SK-N-SH treated with all-trans-retinoic acid at 6 μM for 48 hours (cell line): ENCODE results near the gene SCAF8.

Experiments used
- ATAC-seq: fragments of 200-7000 bp; cut with Tn5 transposase; 3 replicates; pipeline ENCODE4 v1.9.1; 2020; ENCODE audit warnings: mild to moderate bottlenecking, moderate library complexity
- ARNTL ChIP-seq: fragments of 450-650 bp; formaldehyde crosslinking; IDR thresholded peaks from 2 replicates; pipeline ENCODE4 v1.5.0; 2020; ENCODE audit warnings: low read depth, mild to moderate bottlenecking, moderate library complexity, borderline replicate concordance
- BACH2 ChIP-seq: fragments of 250-450 bp; sonication (Bioruptor Pico); IDR thresholded peaks from 2 replicates; pipeline ENCODE4 v1.9.0; 2021; ENCODE audit warnings: mild to moderate bottlenecking, borderline replicate concordance
- CSDC2 ChIP-seq: fragments of 250-450 bp; sonication (Bioruptor Pico); IDR thresholded peaks from 2 replicates; pipeline ENCODE4 v1.5.0; 2020; ENCODE audit warnings: mild to moderate bottlenecking, moderate library complexity
- GLIS3 ChIP-seq: fragments of 250-450 bp; sonication (Bioruptor Pico); IDR thresholded peaks from 2 replicates; pipeline ENCODE4 v1.5.0; 2020; ENCODE audit warnings: mild to moderate bottlenecking, moderate library complexity
- ISL1 ChIP-seq: fragments of 250-450 bp; sonication (Bioruptor Pico); IDR thresholded peaks from 2 replicates; pipeline ENCODE4 v2.1.2; 2022; ENCODE audit warnings: mild to moderate bottlenecking, moderate library complexity
- OSR1 ChIP-seq: fragments of 250-450 bp; sonication (Bioruptor Pico); IDR thresholded peaks from 2 replicates; pipeline ENCODE4 v1.8.0; 2022; ENCODE audit warnings: moderate library complexity, mild to moderate bottlenecking, inconsistent platforms
- RARB ChIP-seq: fragments of 250-450 bp; sonication (Bioruptor Pico); IDR thresholded peaks from 2 replicates; pipeline ENCODE4 v1.8.0; 2021; ENCODE audit warnings: mild to moderate bottlenecking, moderate library complexity
- TOX ChIP-seq: fragments of 250-450 bp; sonication (Bioruptor Pico); IDR thresholded peaks from 2 replicates; pipeline ENCODE4 v1.8.0; 2021; ENCODE audit warnings: mild to moderate bottlenecking, moderate library complexity, borderline replicate concordance
- ZC3H10 ChIP-seq: fragments of 250-450 bp; sonication (Bioruptor Pico); IDR thresholded peaks from 2 replicates; pipeline ENCODE4 v1.5.1; 2021; ENCODE audit warnings: mild to moderate bottlenecking, moderate library complexity
- ZFP3 ChIP-seq: fragments of 250-450 bp; sonication (Bioruptor Pico); IDR thresholded peaks from 2 replicates; pipeline ENCODE4 v1.5.0; 2020; ENCODE audit warnings: mild to moderate bottlenecking, moderate library complexity
- ZFP30 ChIP-seq: fragments of 450-650 bp; formaldehyde crosslinking; IDR thresholded peaks from 2 replicates; pipeline ENCODE4 v1.5.0; 2022; ENCODE audit warnings: mild to moderate bottlenecking, moderate library complexity
- ZNF565 ChIP-seq: fragments of 450-650 bp; formaldehyde crosslinking; conservative IDR thresholded peaks from 2 replicates; pipeline ENCODE4 v1.5.0; 2020; ENCODE audit warnings: low read depth, mild to moderate bottlenecking, moderate library complexity
- ZNF8 ChIP-seq: fragments of 450-650 bp; formaldehyde crosslinking; IDR thresholded peaks from 2 replicates; pipeline ENCODE4 v1.5.0; 2020; ENCODE audit warnings: mild to moderate bottlenecking, moderate library complexity
- TF ChIP-seq, protein P1 (sequence below): fragments of 250-450 bp; sonication (Bioruptor Pico); IDR thresholded peaks from 2 replicates; pipeline ENCODE4 v1.5.0; 2020; ENCODE audit warnings: mild to moderate bottlenecking, moderate library complexity
- TF ChIP-seq, protein P2 (sequence below): fragments of 250-450 bp; sonication (Bioruptor Pico); IDR thresholded peaks from 2 replicates; pipeline ENCODE4 v1.5.1; 2020; ENCODE audit warnings: low read depth, mild to moderate bottlenecking, moderate library complexity
- TF ChIP-seq, protein P3 (sequence below): fragments of 250-450 bp; sonication (Bioruptor Pico); IDR thresholded peaks from 2 replicates; pipeline ENCODE4 v1.8.0; 2020; ENCODE audit warnings: mild to moderate bottlenecking, moderate library complexity, borderline replicate concordance
- TF ChIP-seq, protein P4 (sequence below): fragments of 250-450 bp; sonication (Bioruptor Pico); IDR thresholded peaks from 2 replicates; pipeline ENCODE4 v1.8.0; 2021; ENCODE audit warnings: low read depth, mild to moderate bottlenecking, moderate library complexity, borderline replicate concordance

Gene SCAF8

DNA sequence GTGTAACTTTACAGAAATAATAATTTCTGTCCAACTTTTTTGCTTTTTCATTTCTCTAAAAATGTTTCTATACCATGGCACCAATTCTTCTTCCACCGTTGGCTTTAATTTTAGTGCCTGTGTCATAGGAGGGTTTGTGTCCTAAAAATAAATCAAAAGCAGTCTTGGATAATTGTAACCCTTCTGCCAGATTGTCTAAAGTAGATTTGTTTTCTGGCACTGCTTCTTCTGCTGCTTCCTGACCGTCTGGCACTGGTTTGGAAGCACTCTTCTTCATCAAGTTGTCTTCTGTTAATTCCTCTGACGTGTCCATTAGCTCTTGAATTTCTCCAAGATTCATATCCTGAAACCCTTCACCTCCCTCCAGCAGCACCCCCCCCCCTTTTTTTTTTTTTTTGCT is 33.1 kb downstream of the SCAF8 start:
- TF ChIP-seq RARB (0 out of 2 replicates have a peak, but pooled peaks have one; percentile 37), TOX (CRISPR knock-in tag) (peak; percentile 64; the same call in 1 of the 2 replicates), ZC3H10 (CRISPR knock-in tag) (peak; percentile 74)
- TF ChIP-seq, protein P1, sequence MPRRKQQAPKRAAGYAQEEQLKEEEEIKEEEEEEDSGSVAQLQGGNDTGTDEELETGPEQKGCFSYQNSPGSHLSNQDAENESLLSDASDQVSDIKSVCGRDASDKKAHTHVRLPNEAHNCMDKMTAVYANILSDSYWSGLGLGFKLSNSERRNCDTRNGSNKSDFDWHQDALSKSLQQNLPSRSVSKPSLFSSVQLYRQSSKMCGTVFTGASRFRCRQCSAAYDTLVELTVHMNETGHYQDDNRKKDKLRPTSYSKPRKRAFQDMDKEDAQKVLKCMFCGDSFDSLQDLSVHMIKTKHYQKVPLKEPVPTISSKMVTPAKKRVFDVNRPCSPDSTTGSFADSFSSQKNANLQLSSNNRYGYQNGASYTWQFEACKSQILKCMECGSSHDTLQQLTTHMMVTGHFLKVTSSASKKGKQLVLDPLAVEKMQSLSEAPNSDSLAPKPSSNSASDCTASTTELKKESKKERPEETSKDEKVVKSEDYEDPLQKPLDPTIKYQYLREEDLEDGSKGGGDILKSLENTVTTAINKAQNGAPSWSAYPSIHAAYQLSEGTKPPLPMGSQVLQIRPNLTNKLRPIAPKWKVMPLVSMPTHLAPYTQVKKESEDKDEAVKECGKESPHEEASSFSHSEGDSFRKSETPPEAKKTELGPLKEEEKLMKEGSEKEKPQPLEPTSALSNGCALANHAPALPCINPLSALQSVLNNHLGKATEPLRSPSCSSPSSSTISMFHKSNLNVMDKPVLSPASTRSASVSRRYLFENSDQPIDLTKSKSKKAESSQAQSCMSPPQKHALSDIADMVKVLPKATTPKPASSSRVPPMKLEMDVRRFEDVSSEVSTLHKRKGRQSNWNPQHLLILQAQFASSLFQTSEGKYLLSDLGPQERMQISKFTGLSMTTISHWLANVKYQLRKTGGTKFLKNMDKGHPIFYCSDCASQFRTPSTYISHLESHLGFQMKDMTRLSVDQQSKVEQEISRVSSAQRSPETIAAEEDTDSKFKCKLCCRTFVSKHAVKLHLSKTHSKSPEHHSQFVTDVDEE (CRISPR knock-in tag) = no peak
- TF ChIP-seq, protein P2, sequence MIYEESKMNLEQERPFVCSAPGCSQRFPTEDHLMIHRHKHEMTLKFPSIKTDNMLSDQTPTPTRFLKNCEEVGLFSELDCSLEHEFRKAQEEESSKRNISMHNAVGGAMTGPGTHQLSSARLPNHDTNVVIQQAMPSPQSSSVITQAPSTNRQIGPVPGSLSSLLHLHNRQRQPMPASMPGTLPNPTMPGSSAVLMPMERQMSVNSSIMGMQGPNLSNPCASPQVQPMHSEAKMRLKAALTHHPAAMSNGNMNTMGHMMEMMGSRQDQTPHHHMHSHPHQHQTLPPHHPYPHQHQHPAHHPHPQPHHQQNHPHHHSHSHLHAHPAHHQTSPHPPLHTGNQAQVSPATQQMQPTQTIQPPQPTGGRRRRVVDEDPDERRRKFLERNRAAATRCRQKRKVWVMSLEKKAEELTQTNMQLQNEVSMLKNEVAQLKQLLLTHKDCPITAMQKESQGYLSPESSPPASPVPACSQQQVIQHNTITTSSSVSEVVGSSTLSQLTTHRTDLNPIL = no peak
- peak; percentile 81 for ATAC-seq

DNA sequence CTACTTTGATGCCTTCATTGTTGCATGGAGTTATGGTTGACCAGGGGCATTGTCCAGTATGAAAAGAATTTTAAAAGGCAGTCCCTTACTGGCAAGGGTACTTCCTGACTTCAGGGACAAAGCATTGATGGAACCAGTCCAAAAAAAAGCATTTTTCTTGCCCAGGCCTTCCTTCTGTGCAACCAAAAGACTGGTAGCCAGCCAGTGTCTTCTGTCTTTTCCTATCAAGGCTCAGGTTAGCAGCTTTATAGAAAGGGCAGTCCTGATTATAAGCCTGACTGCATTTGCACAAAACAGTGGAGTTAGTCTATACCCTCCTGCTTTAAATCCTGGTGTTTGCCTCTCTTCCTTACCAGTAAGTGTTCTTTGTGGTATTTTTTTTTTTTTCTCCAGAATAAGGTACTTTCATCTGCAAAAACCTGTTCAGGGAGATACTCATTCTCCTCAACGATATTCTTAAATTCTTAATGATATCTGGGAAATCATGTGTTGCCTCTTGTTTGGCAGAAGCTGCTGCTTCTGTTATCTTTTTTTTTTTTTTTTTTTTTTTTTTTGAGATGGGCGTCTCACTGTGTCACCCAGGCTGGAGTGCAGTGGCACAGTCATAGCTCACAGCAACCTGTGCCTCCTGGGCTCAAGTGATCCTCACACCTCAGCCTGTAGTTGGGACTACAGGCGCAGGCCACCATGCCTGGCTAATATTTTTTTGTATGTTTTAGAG is 33.9 kb downstream of the SCAF8 start:
- ATAC-seq = peak; percentile 72
- no peak for TF ChIP-seq ZFP3 (CRISPR knock-in tag)
- TF ChIP-seq ZNF565 (CRISPR knock-in tag) = no peak
- no peak for TF ChIP-seq ZNF8 (CRISPR knock-in tag)
- TF ChIP-seq, protein P1 (CRISPR knock-in tag) = no peak

DNA sequence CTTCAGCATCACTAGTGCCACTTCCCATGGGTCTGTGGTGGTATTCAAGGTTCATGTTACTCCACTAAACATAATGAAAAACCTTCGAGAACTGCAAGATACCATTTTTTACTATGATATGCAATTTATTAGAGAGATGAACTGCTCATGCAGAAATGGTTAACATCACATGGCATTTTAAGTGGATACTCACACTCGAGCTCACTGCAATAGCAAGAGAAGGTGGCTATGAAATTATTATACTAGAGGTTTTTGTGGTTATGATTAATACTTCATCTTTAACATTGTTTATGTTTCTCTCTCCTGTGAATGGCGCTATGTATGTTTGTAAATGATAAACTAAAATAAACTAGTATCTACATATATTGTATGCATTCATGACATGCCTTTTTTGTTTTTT is 35.1 kb downstream of the SCAF8 start:
- TF ChIP-seq OSR1 (CRISPR knock-in tag) (no peak), ZFP30 (CRISPR knock-in tag) (no peak), ARNTL (CRISPR knock-in tag) (no peak), ZNF565 (CRISPR knock-in tag) (no peak), ZNF8 (CRISPR knock-in tag) (no peak), CSDC2 (CRISPR knock-in tag) (no peak), ISL1 (no peak), GLIS3 (CRISPR knock-in tag) (no peak), BACH2 (CRISPR knock-in tag) (no peak)
- TF ChIP-seq, protein P1 (CRISPR knock-in tag) = no peak
- TF ChIP-seq, protein P3, sequence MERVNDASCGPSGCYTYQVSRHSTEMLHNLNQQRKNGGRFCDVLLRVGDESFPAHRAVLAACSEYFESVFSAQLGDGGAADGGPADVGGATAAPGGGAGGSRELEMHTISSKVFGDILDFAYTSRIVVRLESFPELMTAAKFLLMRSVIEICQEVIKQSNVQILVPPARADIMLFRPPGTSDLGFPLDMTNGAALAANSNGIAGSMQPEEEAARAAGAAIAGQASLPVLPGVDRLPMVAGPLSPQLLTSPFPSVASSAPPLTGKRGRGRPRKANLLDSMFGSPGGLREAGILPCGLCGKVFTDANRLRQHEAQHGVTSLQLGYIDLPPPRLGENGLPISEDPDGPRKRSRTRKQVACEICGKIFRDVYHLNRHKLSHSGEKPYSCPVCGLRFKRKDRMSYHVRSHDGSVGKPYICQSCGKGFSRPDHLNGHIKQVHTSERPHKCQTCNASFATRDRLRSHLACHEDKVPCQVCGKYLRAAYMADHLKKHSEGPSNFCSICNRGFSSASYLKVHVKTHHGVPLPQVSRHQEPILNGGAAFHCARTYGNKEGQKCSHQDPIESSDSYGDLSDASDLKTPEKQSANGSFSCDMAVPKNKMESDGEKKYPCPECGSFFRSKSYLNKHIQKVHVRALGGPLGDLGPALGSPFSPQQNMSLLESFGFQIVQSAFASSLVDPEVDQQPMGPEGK = no peak
- TF ChIP-seq, protein P4, sequence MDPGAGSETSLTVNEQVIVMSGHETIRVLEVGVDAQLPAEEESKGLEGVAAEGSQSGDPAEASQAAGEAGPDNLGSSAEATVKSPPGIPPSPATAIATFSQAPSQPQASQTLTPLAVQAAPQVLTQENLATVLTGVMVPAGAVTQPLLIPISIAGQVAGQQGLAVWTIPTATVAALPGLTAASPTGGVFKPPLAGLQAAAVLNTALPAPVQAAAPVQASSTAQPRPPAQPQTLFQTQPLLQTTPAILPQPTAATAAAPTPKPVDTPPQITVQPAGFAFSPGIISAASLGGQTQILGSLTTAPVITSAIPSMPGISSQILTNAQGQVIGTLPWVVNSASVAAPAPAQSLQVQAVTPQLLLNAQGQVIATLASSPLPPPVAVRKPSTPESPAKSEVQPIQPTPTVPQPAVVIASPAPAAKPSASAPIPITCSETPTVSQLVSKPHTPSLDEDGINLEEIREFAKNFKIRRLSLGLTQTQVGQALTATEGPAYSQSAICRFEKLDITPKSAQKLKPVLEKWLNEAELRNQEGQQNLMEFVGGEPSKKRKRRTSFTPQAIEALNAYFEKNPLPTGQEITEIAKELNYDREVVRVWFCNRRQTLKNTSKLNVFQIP (CRISPR knock-in tag) = no peak
- ATAC-seq = no peak
